SK-N-SH treated with all-trans-retinoic acid at 6 μM for 48 hours (cell line): ENCODE data around the gene ULBP1.

Experiments
- ARNTL ChIP-seq: fragments of 450-650 bp; formaldehyde crosslinking; IDR thresholded peaks from 2 replicates; pipeline ENCODE4 v1.5.0; 2020; ENCODE audit warnings: low read depth, mild to moderate bottlenecking, moderate library complexity, borderline replicate concordance
- BACH2 ChIP-seq: fragments of 250-450 bp; sonication (Bioruptor Pico); IDR thresholded peaks from 2 replicates; pipeline ENCODE4 v1.9.0; 2021; ENCODE audit warnings: mild to moderate bottlenecking, borderline replicate concordance
- CREB5 ChIP-seq: fragments of 250-450 bp; sonication (Bioruptor Pico); IDR thresholded peaks from 2 replicates; pipeline ENCODE4 v1.5.1; 2020; ENCODE audit warnings: low read depth, mild to moderate bottlenecking, moderate library complexity
- PATZ1 ChIP-seq: fragments of 250-450 bp; sonication (Bioruptor Pico); IDR thresholded peaks from 2 replicates; pipeline ENCODE4 v1.8.0; 2020; ENCODE audit warnings: mild to moderate bottlenecking, moderate library complexity, borderline replicate concordance
- TSHZ2 ChIP-seq: fragments of 250-450 bp; sonication (Bioruptor Pico); IDR thresholded peaks from 2 replicates; pipeline ENCODE4 v1.5.0; 2020; ENCODE audit warnings: mild to moderate bottlenecking, moderate library complexity
- ZNF8 ChIP-seq: fragments of 450-650 bp; formaldehyde crosslinking; IDR thresholded peaks from 2 replicates; pipeline ENCODE4 v1.5.0; 2020; ENCODE audit warnings: mild to moderate bottlenecking, moderate library complexity

GRCh38 chr6:149990661-149991471 lies 27.1 kb downstream of the ULBP1 start:
- no peak for TF ChIP-seq CREB5
- no peak for TF ChIP-seq BACH2 (CRISPR knock-in tag)
- TF ChIP-seq ZNF8 (CRISPR knock-in tag) = no peak
- TF ChIP-seq PATZ1 (CRISPR knock-in tag) = no peak
- TF ChIP-seq ARNTL (CRISPR knock-in tag) = no peak
- TF ChIP-seq TSHZ2 (CRISPR knock-in tag) = no peak
